Mucosa of descending colon (tissue), 3 donors: Measurements from ENCODE around the gene LEO1. TPM values are rescaled to one million over a fixed set of nuclear protein-coding genes. Genes with fewer than 3 reads are reported as not detected.

Source experiments
- ATAC-seq: fragments of 200-7000 bp; cut with Tn5 transposase; one replicate; pipeline ENCODE4 v1.9.1; 2020; ENCODE audit warnings: mild to moderate bottlenecking, moderate library complexity
- DNase-seq, 3 donors: peaks; one replicate each; pipeline ENCODE4 v3.0.0-alpha.2; 2020
- H3K36me3 ChIP-seq: fragments of 200-600 bp; one replicate; pipeline ENCODE4 v1.8.0; 2021; ENCODE audit warnings: low read depth, mild to moderate bottlenecking
- H3K4me1 ChIP-seq: fragments of 200-600 bp; one replicate; pipeline ENCODE4 v1.8.0; 2021; ENCODE audit warnings: low read depth, mild to moderate bottlenecking
- H3K4me3 ChIP-seq: fragments of 200-600 bp; one replicate; pipeline ENCODE4 v1.8.0; 2021; ENCODE audit warnings: mild to moderate bottlenecking
- H3K9me3 ChIP-seq: fragments of 200-600 bp; one replicate; pipeline ENCODE4 v1.8.0; 2021; ENCODE audit warnings: mild to moderate bottlenecking
- CTCF ChIP-seq: fragments of 200-600 bp; IDR thresholded peaks from one replicate; pipeline ENCODE4 v1.8.0; 2022; ENCODE audit warnings: antibody characterized with exemption, mild to moderate bottlenecking
- intact Hi-C, 2 donors: fragments of 100-400 bp; cut with DNase I in 1 of 2; cut with micrococcal nuclease in 1 of 2; formaldehyde crosslinking; loops; one replicate each; pipeline versions ENCODE4 v1.11.0 to v1.11.1; 2022; cut with DNase I, micrococcal nuclease
- total RNA-seq, 3 donors: library from RNA; stranded (reverse); fragmentation: NEBNext Ultra II Directional in 2 of 3; extraction: Animal tissue kit (Norgen Biotek cat#: 25700) in 2 of 3; gene quantifications; one replicate each; pipeline versions ENCODE4 v1.2.1 to v1.2.4, GENCODE V29; 2021 to 2023
- donor health status: DM: no; HTN: no; CAD: no; lungs with moderate emphysema.
- donor health status: DM: no; HTN: no; CAD: no.
- donor health status: DM: no; HTN: yes; CAD: no.

The LEO1 gene
- total RNA-seq, 3 donors from 2014 or later = 21.3 to 26.6 (median 26.3) TPM

- DNase-seq (no peak), ATAC-seq (no peak)
- Histone ChIP-seq H3K4me3 (no peak overlapping the region), H3K9me3 (no peaks in the 10 kb centered on the region), H3K36me3 (no peaks in the 10 kb centered on the region), H3K4me1 (no peaks in the 10 kb centered on the region)
- intact Hi-C loops = no loop called here
- TF ChIP-seq CTCF = no peak
These were observed 44.8 kb downstream of the LEO1 start for GRCh38 chr15:51926809-51927208.

- TF ChIP-seq CTCF = no peak
- Histone ChIP-seq H3K9me3 (no peaks in the 10 kb centered on the region), H3K36me3 (no peaks in the 10 kb centered on the region), H3K4me1 (no peaks in the 10 kb centered on the region), H3K4me3 (no peak overlapping the region)
- DNase-seq = no peak
- peak; percentile 32 for ATAC-seq
- intact Hi-C loops = no loop called here
These were observed 47.2 kb downstream of the LEO1 start for GRCh38 chr15:51924156-51925068.

GRCh38 chr15:51917493-51917892 is 54.1 kb downstream of the LEO1 start:
- TF ChIP-seq CTCF = no peak
- ATAC-seq (peak; percentile 68), DNase-seq (no peak)
- Histone ChIP-seq H3K4me3 (no peak overlapping the region), H3K36me3 (no peaks in the 10 kb centered on the region), H3K9me3 (no peaks in the 10 kb centered on the region), H3K4me1 (no peaks in the 10 kb centered on the region)
- intact Hi-C loops = no loop called here

GRCh38 chr15:51912528-51912927 is 59.0 kb downstream of the LEO1 start:
- intact Hi-C loops = no loop called here
- no peak for TF ChIP-seq CTCF
- DNase-seq = no peak
- no peak for ATAC-seq
- Histone ChIP-seq H3K36me3 (no peaks in the 10 kb centered on the region), H3K4me1 (no peaks in the 10 kb centered on the region), H3K9me3 (no peaks in the 10 kb centered on the region), H3K4me3 (no peak overlapping the region)

- Histone ChIP-seq H3K9me3 (no peaks in the 10 kb centered on the region), H3K36me3 (no peaks in the 10 kb centered on the region)
- no peak for TF ChIP-seq CTCF
These were observed 62.0 kb downstream of the LEO1 start for GRCh38 chr15:51909584-51909983.

More at GRCh38 chr15:51909584-51909983, 62.0 kb downstream of the LEO1 start:
- no peaks in the 10 kb centered on the region for H3K4me1 ChIP-seq
- intact Hi-C loops = no loop called here
- H3K4me3 ChIP-seq = no peak overlapping the region
- ATAC-seq = no peak
- no peak for DNase-seq
